ENCODE results near the gene KRT6C.

Gene KRT6C

DNA sequence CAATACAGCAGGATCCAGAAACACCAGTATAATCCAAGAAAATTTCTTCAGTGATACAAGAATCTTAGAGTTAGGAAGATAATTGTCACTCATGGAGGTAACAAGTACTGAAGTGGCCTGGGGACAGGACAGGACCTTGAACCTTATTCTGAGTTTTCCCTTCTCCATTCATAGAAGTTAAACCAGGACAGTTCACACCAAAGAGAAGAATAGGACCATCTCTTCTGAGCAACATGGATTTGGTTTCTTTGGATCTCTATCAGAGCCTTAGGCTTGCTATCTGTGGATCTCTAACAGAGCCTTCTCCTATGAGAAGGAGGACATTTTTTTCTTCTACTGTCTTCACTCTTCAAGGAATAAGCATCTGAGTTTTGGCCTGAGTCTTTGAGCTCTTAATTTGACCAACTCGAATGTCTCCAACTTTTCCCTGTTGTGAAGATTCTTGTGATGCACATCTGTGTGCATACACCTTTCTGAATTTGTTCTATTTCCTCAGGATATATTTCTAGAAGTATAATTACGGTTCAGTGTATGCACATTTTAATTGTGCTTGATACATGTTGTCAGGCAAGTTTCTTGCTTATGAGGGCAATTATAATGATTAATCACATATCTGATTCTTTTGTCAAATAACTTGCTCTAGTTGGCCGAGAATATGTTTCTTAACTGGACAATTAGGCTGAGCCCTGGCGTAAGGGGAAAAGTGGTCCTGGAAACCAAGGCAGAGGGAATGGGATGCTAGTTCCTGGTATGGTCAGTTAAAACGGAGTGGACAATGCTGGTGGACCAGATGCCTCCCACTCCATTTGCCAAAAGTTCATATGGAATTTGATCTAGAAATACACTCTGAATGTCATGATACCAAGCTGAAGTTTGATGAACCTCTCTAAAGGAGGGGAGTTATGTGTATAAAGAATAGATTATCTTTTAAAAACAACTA, 12.8 kb upstream of the KRT6C start:
- TF ChIP-seq, protein P1, sequence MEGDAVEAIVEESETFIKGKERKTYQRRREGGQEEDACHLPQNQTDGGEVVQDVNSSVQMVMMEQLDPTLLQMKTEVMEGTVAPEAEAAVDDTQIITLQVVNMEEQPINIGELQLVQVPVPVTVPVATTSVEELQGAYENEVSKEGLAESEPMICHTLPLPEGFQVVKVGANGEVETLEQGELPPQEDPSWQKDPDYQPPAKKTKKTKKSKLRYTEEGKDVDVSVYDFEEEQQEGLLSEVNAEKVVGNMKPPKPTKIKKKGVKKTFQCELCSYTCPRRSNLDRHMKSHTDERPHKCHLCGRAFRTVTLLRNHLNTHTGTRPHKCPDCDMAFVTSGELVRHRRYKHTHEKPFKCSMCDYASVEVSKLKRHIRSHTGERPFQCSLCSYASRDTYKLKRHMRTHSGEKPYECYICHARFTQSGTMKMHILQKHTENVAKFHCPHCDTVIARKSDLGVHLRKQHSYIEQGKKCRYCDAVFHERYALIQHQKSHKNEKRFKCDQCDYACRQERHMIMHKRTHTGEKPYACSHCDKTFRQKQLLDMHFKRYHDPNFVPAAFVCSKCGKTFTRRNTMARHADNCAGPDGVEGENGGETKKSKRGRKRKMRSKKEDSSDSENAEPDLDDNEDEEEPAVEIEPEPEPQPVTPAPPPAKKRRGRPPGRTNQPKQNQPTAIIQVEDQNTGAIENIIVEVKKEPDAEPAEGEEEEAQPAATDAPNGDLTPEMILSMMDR (conservative IDR thresholded peaks at IDR 0.05; ENCODE audit: control insufficient read depth, insufficient read depth, low read depth, low read length) = no peak
- H3K4me3 ChIP-seq (ENCODE audit: control insufficient read depth, low read depth, low read length) = no peak overlapping the region
- DNase-seq (ENCODE audit: low read depth) = no peak

GRCh38 chr12:52480073-52480472, 6.5 kb upstream of the KRT6C start:
- DNase-seq (ENCODE audit: low read depth) = no peak
- TF ChIP-seq, protein P1 (conservative IDR thresholded peaks at IDR 0.05; ENCODE audit: control insufficient read depth, insufficient read depth, low read depth, low read length) = no peak
- no peak overlapping the region for H3K4me3 ChIP-seq (ENCODE audit: control insufficient read depth, low read depth, low read length)

GRCh38 chr12:52477651-52478050, 4.0 kb upstream of the KRT6C start:
- DNase-seq (ENCODE audit: low read depth) = no peak
- H3K4me3 ChIP-seq (ENCODE audit: control insufficient read depth, low read depth, low read length) = no peak overlapping the region
- TF ChIP-seq, protein P1 (conservative IDR thresholded peaks at IDR 0.05; ENCODE audit: control insufficient read depth, insufficient read depth, low read depth, low read length) = no peak

DNA sequence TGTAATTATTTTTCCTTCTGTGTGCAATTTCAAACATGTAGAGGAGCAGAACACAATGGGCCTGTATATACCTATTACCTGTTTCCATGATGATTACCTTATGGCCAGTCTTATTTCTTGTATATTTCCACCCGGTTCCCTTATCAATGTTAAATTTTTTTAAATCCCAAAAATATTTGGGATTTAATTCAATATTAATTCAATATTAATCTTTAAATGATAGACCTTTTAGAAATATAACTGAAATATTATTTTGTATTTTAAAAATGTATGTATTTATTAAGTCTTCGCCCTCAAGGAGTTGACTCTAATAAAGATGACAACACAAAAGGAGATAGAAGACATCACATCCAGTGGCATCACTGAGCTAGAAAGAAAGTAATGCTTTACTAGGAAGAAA, 607 bp upstream of the KRT6C start:
- H3K4me3 ChIP-seq (ENCODE audit: control insufficient read depth, low read depth, low read length) = no peak overlapping the region
- no peak for DNase-seq (ENCODE audit: low read depth)
- TF ChIP-seq, protein P1 (conservative IDR thresholded peaks at IDR 0.05; ENCODE audit: control insufficient read depth, insufficient read depth, low read depth, low read length) = no peak

GRCh38 chr12:52469853-52470252, 3.8 kb downstream of the KRT6C start:
- DNase-seq (ENCODE audit: low read depth) = no peak
- H3K4me3 ChIP-seq (ENCODE audit: control insufficient read depth, low read depth, low read length) = no peak overlapping the region
- TF ChIP-seq, protein P1 (conservative IDR thresholded peaks at IDR 0.05; ENCODE audit: control insufficient read depth, insufficient read depth, low read depth, low read length) = no peak

DNA sequence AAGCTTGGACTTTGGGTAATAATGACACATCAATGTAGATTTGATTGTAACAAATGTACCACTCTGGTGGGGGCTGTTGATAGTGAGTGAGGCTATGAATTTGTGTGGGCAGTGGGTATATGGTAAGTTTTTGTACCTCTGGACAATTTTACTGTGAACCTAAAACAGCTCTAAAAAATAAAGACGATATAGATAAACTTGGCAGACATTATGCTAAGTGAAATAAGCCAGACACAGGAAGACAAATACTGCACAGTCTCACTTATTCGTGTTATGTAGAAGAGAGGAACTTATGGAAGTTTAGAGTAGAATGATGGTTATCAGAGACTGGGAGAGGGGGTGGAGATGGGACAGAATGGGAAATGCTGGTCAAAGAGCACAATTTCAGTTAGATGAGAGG, 8.7 kb downstream of the KRT6C start:
- DNase-seq (ENCODE audit: low read depth) = no peak
- TF ChIP-seq, protein P1 (conservative IDR thresholded peaks at IDR 0.05; ENCODE audit: control insufficient read depth, insufficient read depth, low read depth, low read length) = no peak
- no peak overlapping the region for H3K4me3 ChIP-seq (ENCODE audit: control insufficient read depth, low read depth, low read length)

Measured in fibroblast of mammary gland (primary cell).